ENCODE measurements around the gene FCHO1. TPM values are rescaled to one million over a fixed set of nuclear protein-coding genes. Genes with fewer than 3 reads are reported as not detected.

FCHO1 gene
- total RNA-seq, 2 experiments from 2014 or later: 36.9 to 38.3 TPM

GRCh38 chr19:17716309-17716929, 34.9 kb upstream of the FCHO1 start:
- DNase-seq (no peak), ATAC-seq (no peak)
- Mint-ChIP-seq H3K27ac (no peak overlapping the region), H3K4me1 (ENCODE audit: low read depth) (peaks cover 25% of the 10 kb centered on the region), H3K27me3 (no peaks in the 10 kb centered on the region), H3K36me3 (ENCODE audit: low read depth) (peaks cover 7% of the 10 kb centered on the region), H3K9me3 (no peaks in the 10 kb centered on the region), H3K4me3 (no peak overlapping the region)
- ChIA-PET POLR2A (interaction anchor here (1.3 kb wide), 2 partner anchors 9 to 48 kb away, joined by 3 to 4 read pairs; no protein-coding TSS in a partner anchor), CTCF (interaction anchor here (0.7 to 5.6 kb wide), 4 partner anchors 9 to 110 kb away, joined by 3 to 34 read pairs (median 4); no protein-coding TSS in a partner anchor)
- TF ChIP-seq, protein P1, sequence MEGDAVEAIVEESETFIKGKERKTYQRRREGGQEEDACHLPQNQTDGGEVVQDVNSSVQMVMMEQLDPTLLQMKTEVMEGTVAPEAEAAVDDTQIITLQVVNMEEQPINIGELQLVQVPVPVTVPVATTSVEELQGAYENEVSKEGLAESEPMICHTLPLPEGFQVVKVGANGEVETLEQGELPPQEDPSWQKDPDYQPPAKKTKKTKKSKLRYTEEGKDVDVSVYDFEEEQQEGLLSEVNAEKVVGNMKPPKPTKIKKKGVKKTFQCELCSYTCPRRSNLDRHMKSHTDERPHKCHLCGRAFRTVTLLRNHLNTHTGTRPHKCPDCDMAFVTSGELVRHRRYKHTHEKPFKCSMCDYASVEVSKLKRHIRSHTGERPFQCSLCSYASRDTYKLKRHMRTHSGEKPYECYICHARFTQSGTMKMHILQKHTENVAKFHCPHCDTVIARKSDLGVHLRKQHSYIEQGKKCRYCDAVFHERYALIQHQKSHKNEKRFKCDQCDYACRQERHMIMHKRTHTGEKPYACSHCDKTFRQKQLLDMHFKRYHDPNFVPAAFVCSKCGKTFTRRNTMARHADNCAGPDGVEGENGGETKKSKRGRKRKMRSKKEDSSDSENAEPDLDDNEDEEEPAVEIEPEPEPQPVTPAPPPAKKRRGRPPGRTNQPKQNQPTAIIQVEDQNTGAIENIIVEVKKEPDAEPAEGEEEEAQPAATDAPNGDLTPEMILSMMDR (IDR thresholded peaks at IDR 0.05): no peak
- intact Hi-C loops (cut with micrococcal nuclease): no loop called here

DNA sequence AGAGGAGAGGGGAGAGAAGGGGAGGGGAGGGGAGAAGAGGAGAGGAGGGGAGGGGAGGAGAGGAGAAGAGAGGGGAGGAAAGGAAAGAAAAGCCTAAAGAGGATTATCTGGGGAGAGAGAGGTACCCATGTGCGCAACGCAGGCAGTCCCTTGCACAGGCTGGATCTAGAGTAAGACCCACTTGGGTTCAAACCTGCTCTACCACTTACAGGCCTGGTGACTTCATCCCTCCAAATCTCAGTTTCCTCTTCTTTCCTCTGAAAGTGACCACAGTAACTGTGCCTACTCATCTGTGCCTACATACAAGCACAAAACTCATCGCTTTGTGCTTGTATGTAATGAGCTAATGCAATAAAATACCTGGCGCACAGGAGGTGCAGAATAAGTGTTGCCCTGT, 32.7 kb upstream of the FCHO1 start:
- ATAC-seq (peak; percentile 40), DNase-seq (peak; percentile 35)
- intact Hi-C loops (cut with micrococcal nuclease): no loop called here
- H3K4me1 Mint-ChIP-seq (ENCODE audit: low read depth): peaks cover 33% of the 10 kb centered on the region
- H3K36me3 Mint-ChIP-seq (ENCODE audit: low read depth): peaks cover 13% of the 10 kb centered on the region
- POLR2A ChIA-PET: interaction anchor here (0.6 to 2.3 kb wide), 4 partner anchors 28 to 160 kb away, joined by 3 to 5 read pairs (median 3); no protein-coding TSS in a partner anchor
- H3K27ac Mint-ChIP-seq: peak overlapping the region; percentile 87
- CTCF ChIA-PET: interaction anchor here (0.9 to 5.6 kb wide), 3 partner anchors 13 to 138 kb away, joined by 3 to 34 read pairs (median 7); no protein-coding TSS in a partner anchor
- TF ChIP-seq, protein P1 (IDR thresholded peaks at IDR 0.05): no peak
- H3K4me3 Mint-ChIP-seq: peak overlapping the region; percentile 82
- no peaks in the 10 kb centered on the region for H3K27me3 Mint-ChIP-seq
- no peaks in the 10 kb centered on the region for H3K9me3 Mint-ChIP-seq

GRCh38 chr19:17718947-17719711, 32.1 kb upstream of the FCHO1 start, which contains the start of gene MAP1S:
TSS of gene MAP1S (plus strand) at chr19:17719480. CDS start at chr19:17719503, 23 bp downstream.
- no peaks in the 10 kb centered on the region for H3K9me3 Mint-ChIP-seq

DNA sequence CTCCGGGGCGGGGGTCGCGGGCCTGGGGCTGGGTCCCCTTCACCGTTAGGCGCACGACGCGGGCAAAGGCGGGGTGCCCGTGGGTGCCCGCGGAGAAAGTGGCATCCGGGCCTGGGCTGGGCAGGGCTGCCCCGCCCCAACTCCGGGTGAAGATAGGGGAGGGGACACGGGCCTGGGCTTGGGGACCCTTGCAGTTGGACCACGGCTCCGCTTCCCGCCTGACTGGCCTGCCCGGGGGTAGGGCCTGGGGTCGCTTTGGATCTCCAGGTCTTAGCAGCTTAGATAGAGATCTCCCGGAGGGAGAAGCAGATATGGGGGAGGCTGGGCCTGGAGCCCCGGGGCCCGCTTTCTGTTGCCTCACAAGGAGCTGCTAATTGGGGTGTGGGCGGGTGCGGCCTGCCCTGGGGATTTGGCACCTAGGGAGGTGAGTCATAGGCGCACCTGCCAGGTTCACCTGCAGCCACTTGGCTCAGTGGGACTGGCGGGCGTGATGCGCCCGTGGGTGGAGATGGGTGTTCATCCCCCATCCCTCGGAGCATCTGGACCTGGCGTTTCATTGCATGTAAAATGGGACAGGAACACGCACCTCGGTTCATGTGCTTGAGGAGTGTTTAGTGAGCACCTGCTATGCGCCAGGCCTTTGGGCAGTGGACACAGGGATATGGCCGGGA, 31.4 kb upstream of the FCHO1 start:
- Mint-ChIP-seq H3K27ac (peak overlapping the region; percentile 59), H3K4me1 (ENCODE audit: low read depth) (peaks cover 33% of the 10 kb centered on the region), H3K9me3 (no peaks in the 10 kb centered on the region), H3K4me3 (peak overlapping the region; percentile 82), H3K27me3 (no peaks in the 10 kb centered on the region), H3K36me3 (ENCODE audit: low read depth) (peaks cover 18% of the 10 kb centered on the region)
- CTCF ChIA-PET: interaction anchor here (0.9 to 5.6 kb wide), 8 partner anchors 11 to 218 kb away, joined by 3 to 34 read pairs (median 3); no protein-coding TSS in a partner anchor
- POLR2A ChIA-PET: interaction anchor here (0.6 to 2.3 kb wide), 14 partner anchors 10 to 163 kb away, joined by 3 to 6 read pairs (median 3); partner anchors contain the start of genes FCHO1 and JAK3
- DNase-seq: peak; percentile 64
- TF ChIP-seq, protein P1 (IDR thresholded peaks at IDR 0.05): no peak
- intact Hi-C loops (cut with micrococcal nuclease): no loop called here
- peak; percentile 22 for ATAC-seq

More at GRCh38 chr19:17718947-17719711, 32.1 kb upstream of the FCHO1 start, which contains the start of gene MAP1S:
- ChIA-PET POLR2A (interaction anchor here (0.6 to 2.3 kb wide), 11 partner anchors 11 to 162 kb away, joined by 3 to 6 read pairs (median 3); partner anchors contain the start of genes FCHO1 and JAK3), CTCF (interaction anchor here (0.9 to 5.6 kb wide), 7 partner anchors 14 to 219 kb away, joined by 3 to 34 read pairs (median 3); no protein-coding TSS in a partner anchor)
- TF ChIP-seq, protein P1 (IDR thresholded peaks at IDR 0.05): no peak
- peak; percentile 86 for ATAC-seq
- Mint-ChIP-seq H3K36me3 (ENCODE audit: low read depth) (peaks cover 17% of the 10 kb centered on the region), H3K27ac (peak within 1 kb of the TSS; percentile 87), H3K27me3 (no peaks in the 10 kb centered on the region), H3K4me1 (ENCODE audit: low read depth) (peaks cover 33% of the 10 kb centered on the region), H3K4me3 (peak within 1 kb of the TSS; percentile 82)
- intact Hi-C loops (cut with micrococcal nuclease): no loop called here
- peak; percentile 76 for DNase-seq

Data from activated CD8-positive, alpha-beta T cell treated with anti-CD3 and anti-CD28 coated beads for 36 hours (primary cell).